H1 (cell line): ENCODE measurements around the gene MYBPH.

Experiments used
- ATF3 ChIP-seq: IDR thresholded peaks from 2 replicates; pipeline ENCODE4 v1.6.1; 2011; ENCODE audit warnings: low read depth, mild to moderate bottlenecking, low read length; ENCODE audit not compliant: insufficient read depth
- CHD2 ChIP-seq: IDR thresholded peaks from 2 replicates; pipeline ENCODE4 v1.6.1; 2012; ENCODE audit warnings: low read length, improper control_type of control experiment
- EP300 ChIP-seq, 2 experiments: IDR thresholded peaks; 1 replicate in 1 of 2; 2 replicates in 1 of 2; pipeline ENCODE4 v1.6.1; 2011 to 2012; ENCODE audit warnings: low read depth in 2 of 2, low read length in 2 of 2, mild to moderate bottlenecking in 2 of 2, borderline replicate concordance in 1 of 2, inconsistent platforms in 1 of 2, moderate library complexity in 1 of 2
- EZH2 ChIP-seq: fragments of 200-600 bp; sonication (generic); IDR thresholded peaks from 2 replicates; pipeline ENCODE4 v1.7.1; 2012; ENCODE audit warnings: low read depth, mild to moderate bottlenecking, moderate library complexity, low read length, inconsistent platforms; ENCODE audit not compliant: severe bottlenecking
- GABPA ChIP-seq: IDR thresholded peaks from 2 replicates; pipeline ENCODE4 v1.6.1; 2011; ENCODE audit warnings: mild to moderate bottlenecking, low read length, moderate library complexity, borderline replicate concordance; ENCODE audit not compliant: insufficient read depth
- MAX ChIP-seq: IDR thresholded peaks from 2 replicates; pipeline ENCODE4 v1.6.1; 2012; ENCODE audit warnings: inconsistent platforms
- POLR2A ChIP-seq, 2 experiments: IDR thresholded peaks; 1 replicate in 1 of 2; 2 replicates in 1 of 2; pipeline ENCODE4 v1.6.1; 2011; ENCODE audit warnings: low read depth in 2 of 2, low read length in 2 of 2, mild to moderate bottlenecking in 2 of 2; ENCODE audit errors: control extremely low read depth in 1 of 2
- POLR2AphosphoS5 ChIP-seq: IDR thresholded peaks from 2 replicates; pipeline ENCODE4 v1.6.1; 2011; ENCODE audit warnings: low read depth, low read length
- SIN3A ChIP-seq, 2 experiments: IDR thresholded peaks in 1 of 2; conservative IDR thresholded peaks in 1 of 2; 2 replicates each; pipeline ENCODE4 v1.6.1; 2011 to 2012; ENCODE audit warnings: low read length in 2 of 2, improper control_type of control experiment in 1 of 2, low read depth in 1 of 2, mild to moderate bottlenecking in 1 of 2
- SP1 ChIP-seq: IDR thresholded peaks from 2 replicates; pipeline ENCODE4 v1.6.1; 2011; ENCODE audit warnings: low read depth, low read length
- SP2 ChIP-seq: IDR thresholded peaks from 2 replicates; pipeline ENCODE4 v1.6.1; 2012; ENCODE audit warnings: mild to moderate bottlenecking, low read length, inconsistent platforms
- SUZ12 ChIP-seq: fragments of 200-600 bp; sonication (generic); IDR thresholded peaks from 2 replicates; pipeline ENCODE4 v1.6.1; 2012; ENCODE audit warnings: mild to moderate bottlenecking, inconsistent platforms, low read length, moderate library complexity, mixed read lengths
- TAF1 ChIP-seq: IDR thresholded peaks from 2 replicates; pipeline ENCODE4 v1.6.1; 2011; ENCODE audit warnings: mild to moderate bottlenecking, low read depth, low read length
- TF ChIP-seq, protein P1 (sequence below), 3 experiments: IDR thresholded peaks; 1 replicate in 2 of 3; 2 replicates in 1 of 3; pipeline versions ENCODE4 v1.5.1 to v1.6.1; 2011; ENCODE audit warnings: low read length in 3 of 3, mild to moderate bottlenecking in 3 of 3, inconsistent platforms in 2 of 3, low read depth in 1 of 3, moderate library complexity in 1 of 3; ENCODE audit not compliant: insufficient read depth in 1 of 3; ENCODE audit errors: control extremely low read depth in 1 of 3

DNA sequence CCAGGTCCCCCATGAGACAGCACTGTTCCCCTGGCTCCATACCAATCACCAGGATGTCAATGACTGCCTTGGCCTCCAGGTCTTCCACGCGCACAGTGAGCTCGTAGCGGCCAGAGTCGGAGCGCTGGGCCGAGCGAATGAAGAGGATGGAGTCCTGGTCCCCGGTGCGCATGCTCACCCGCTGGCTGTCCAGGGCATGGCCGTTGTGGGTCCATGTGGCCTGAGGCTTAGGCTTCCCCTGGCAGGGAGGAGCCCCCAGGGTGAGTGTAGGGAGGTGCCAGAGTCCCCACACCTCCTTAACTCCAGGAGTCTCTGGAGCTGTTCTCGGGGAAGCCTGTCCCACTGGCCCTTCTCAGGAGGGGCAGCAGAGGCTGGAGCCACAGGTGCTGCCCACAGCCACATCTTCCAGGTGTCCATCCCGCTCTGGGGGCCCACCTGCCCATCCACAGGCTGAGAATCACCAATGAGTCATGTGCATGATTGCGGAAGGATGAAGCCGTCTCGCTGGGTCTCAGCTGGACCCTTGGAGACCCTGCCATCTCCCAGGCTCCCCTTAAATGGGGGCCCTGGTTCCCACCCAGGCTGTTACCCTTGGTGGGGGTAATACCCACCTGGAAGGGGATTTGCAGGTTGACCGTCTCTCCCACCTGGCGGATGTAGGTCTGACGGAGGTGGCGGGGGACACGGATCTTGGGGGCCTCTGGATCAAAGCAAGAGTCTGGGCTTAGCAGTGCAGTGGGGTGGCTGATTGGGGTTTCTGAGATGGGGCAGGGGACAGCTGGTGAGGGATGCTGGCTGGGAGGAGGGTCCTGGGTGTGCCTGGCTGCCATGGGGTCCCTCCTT lies 4.1 kb downstream of the MYBPH start:
- TF ChIP-seq GABPA (no peak), ATF3 (no peak), CHD2 (no peak), EZH2 (no peak), TAF1 (no peak), SP1 (no peak), MAX (no peak), POLR2A (IDR thresholded peaks at IDR 0.05; ENCODE audit: control extremely low read depth in 1 of 2, low read depth in 2 of 2, low read length in 2 of 2) (no peak), SUZ12 (no peak), POLR2AphosphoS5 (no peak), SP2 (no peak), SIN3A (conservative IDR thresholded peaks at IDR 0.05 in 1 of 2, IDR thresholded peaks at IDR 0.05 in 1 of 2; ENCODE audit: low read depth in 1 of 2, low read length in 2 of 2) (no peak), EP300 (IDR thresholded peaks at IDR 0.05; ENCODE audit: borderline replicate concordance in 1 of 2, low read depth in 2 of 2, low read length in 2 of 2) (no peak)
- TF ChIP-seq, protein P1, sequence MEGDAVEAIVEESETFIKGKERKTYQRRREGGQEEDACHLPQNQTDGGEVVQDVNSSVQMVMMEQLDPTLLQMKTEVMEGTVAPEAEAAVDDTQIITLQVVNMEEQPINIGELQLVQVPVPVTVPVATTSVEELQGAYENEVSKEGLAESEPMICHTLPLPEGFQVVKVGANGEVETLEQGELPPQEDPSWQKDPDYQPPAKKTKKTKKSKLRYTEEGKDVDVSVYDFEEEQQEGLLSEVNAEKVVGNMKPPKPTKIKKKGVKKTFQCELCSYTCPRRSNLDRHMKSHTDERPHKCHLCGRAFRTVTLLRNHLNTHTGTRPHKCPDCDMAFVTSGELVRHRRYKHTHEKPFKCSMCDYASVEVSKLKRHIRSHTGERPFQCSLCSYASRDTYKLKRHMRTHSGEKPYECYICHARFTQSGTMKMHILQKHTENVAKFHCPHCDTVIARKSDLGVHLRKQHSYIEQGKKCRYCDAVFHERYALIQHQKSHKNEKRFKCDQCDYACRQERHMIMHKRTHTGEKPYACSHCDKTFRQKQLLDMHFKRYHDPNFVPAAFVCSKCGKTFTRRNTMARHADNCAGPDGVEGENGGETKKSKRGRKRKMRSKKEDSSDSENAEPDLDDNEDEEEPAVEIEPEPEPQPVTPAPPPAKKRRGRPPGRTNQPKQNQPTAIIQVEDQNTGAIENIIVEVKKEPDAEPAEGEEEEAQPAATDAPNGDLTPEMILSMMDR (IDR thresholded peaks at IDR 0.05; ENCODE audit: control extremely low read depth in 1 of 3, insufficient read depth in 1 of 3, low read depth in 1 of 3, low read length in 3 of 3): no peak
